HG02610 (cell line): ENCODE data around the gene PIH1D1.

Experiments used
- ATAC-seq: cut with Tn5 transposase; IDR thresholded peaks from one replicate; pipeline ENCODE4 v1.9.1; 2021; ENCODE audit warnings: mild to moderate bottlenecking, moderate library complexity; ENCODE audit not compliant: unreplicated experiment

Gene PIH1D1

GRCh38 chr19:49436381-49437017 is 15.1 kb downstream of the PIH1D1 start:
- no peak for ATAC-seq

- ATAC-seq = no peak
These were observed 15.9 kb downstream of the PIH1D1 start for GRCh38 chr19:49435670-49436069.

- ATAC-seq = no peak
These were observed 16.6 kb downstream of the PIH1D1 start for GRCh38 chr19:49434907-49435583.

GRCh38 chr19:49433240-49433901 is 18.2 kb downstream of the PIH1D1 start:
- ATAC-seq = no peak

- no peak for ATAC-seq
These were observed 19.2 kb downstream of the PIH1D1 start for GRCh38 chr19:49432141-49433073.

GRCh38 chr19:49431330-49431749 is 20.3 kb downstream of the PIH1D1 start:
- ATAC-seq = no peak

GRCh38 chr19:49430678-49431329 is 20.8 kb downstream of the PIH1D1 start:
- no peak for ATAC-seq

GRCh38 chr19:49430172-49430677 is 21.4 kb downstream of the PIH1D1 start:
- ATAC-seq = no peak

- no peak for ATAC-seq
These were observed 22.8 kb downstream of the PIH1D1 start for GRCh38 chr19:49428547-49429451.

GRCh38 chr19:49427855-49428546 is 23.6 kb downstream of the PIH1D1 start:
- no peak for ATAC-seq

GRCh38 chr19:49427339-49427738 is 24.3 kb downstream of the PIH1D1 start:
- no peak for ATAC-seq

- no peak for ATAC-seq
These were observed 25.6 kb downstream of the PIH1D1 start for GRCh38 chr19:49425922-49426592.

GRCh38 chr19:49425178-49425577 is 26.4 kb downstream of the PIH1D1 start, which contains the start of gene GFY:
TSS of gene GFY (plus strand) at chr19:49425388. CDS start at chr19:49426431, 1,043 bp downstream.
- ATAC-seq = no peak

- ATAC-seq = no peak
These were observed 27.7 kb downstream of the PIH1D1 start for GRCh38 chr19:49423985-49424303.

- no peak for ATAC-seq
These were observed 28.3 kb downstream of the PIH1D1 start, which contains the start of gene PTH2 for GRCh38 chr19:49423071-49423984. TSS of gene PTH2 (minus strand) at chr19:49423441. CDS start at chr19:49423339, 102 bp downstream.

- ATAC-seq = no peak
These were observed 29.1 kb downstream of the PIH1D1 start for GRCh38 chr19:49422407-49423070.

- ATAC-seq = no peak
These were observed 29.8 kb downstream of the PIH1D1 start for GRCh38 chr19:49421878-49422202.
